Aorta (tissue), 5 donors: ENCODE measurements around the gene MBD1. TPM values are rescaled to one million over a fixed set of nuclear protein-coding genes. Genes with fewer than 3 reads are reported as not detected.
"Not testable (repeated sequence)": the region's sequence is repeated elsewhere in the genome, so short reads cannot be mapped to it uniquely, and the experiment has no call there.

ENCODE experiments used
- ATAC-seq: fragments of 200-7000 bp; cut with Tn5 transposase; one replicate; pipeline ENCODE4 v1.9.1; 2022; ENCODE audit warnings: moderate library complexity; ENCODE audit not compliant: low FRiP score
- DNase-seq, 2 donors: peaks; one replicate each; pipeline ENCODE4 v3.0.0-alpha.2; 2020
- H3K27ac ChIP-seq, 2 donors: one replicate each; pipeline ENCODE4 v1.5.1; 2013; ENCODE audit warnings: low read length in 2 of 2, mild to moderate bottlenecking in 2 of 2, moderate library complexity in 2 of 2, control low read depth in 1 of 2, inconsistent platforms in 1 of 2, low read depth in 1 of 2
- H3K27me3 ChIP-seq, 2 donors: one replicate each; pipeline ENCODE4 v1.6.1; 2013; ENCODE audit warnings: control low read depth in 1 of 2, low read length in 1 of 2, mild to moderate bottlenecking in 1 of 2, moderate library complexity in 1 of 2; ENCODE audit not compliant: insufficient read depth in 2 of 2, control insufficient read depth in 1 of 2
- H3K36me3 ChIP-seq, 2 donors: one replicate each; pipeline ENCODE4 v1.6.1; 2013; ENCODE audit warnings: control low read depth in 1 of 2, low read length in 1 of 2, mild to moderate bottlenecking in 1 of 2; ENCODE audit not compliant: insufficient read depth in 2 of 2, control insufficient read depth in 1 of 2
- H3K4me1 ChIP-seq, 2 donors: one replicate each; pipeline ENCODE4 v1.6.1; 2013; ENCODE audit warnings: low read length in 2 of 2, control low read depth in 1 of 2, mild to moderate bottlenecking in 1 of 2, moderate library complexity in 1 of 2; ENCODE audit not compliant: insufficient read depth in 2 of 2, control insufficient read depth in 1 of 2
- H3K4me3 ChIP-seq, 2 donors: one replicate each; pipeline ENCODE4 v1.5.1; 2013; ENCODE audit warnings: low read length in 2 of 2, control low read depth in 1 of 2, mild to moderate bottlenecking in 1 of 2
- H3K9me3 ChIP-seq: one replicate; pipeline ENCODE4 v1.6.1; 2013; ENCODE audit warnings: mild to moderate bottlenecking, low read length; ENCODE audit not compliant: control insufficient read depth
- WGBS, 2 donors: extraction: QIAGEN DNeasy Blood & Tissue Kit; methylation state at CpG; one replicate each; pipeline ENCODE4 v1.1.7; 2013; 5-methylcytosine and 5-hydroxymethylcytosine counted together
- intact Hi-C, 2 donors: fragments of 100-400 bp; cut with DNase I; formaldehyde crosslinking; loops; one replicate each; pipeline versions ENCODE4 v1.14.2 to v1.15.0; 2022
- polyA plus RNA-seq, 2 donors: library from polyadenylated mRNA; stranded (reverse); fragments of 200-250 nt; gene quantifications; one replicate each; pipeline ENCODE4 v1.2.3, GENCODE V29; 2013
- total RNA-seq, 2 donors: library from RNA; stranded (reverse); fragmentation: NEBNext Ultra II Directional; extraction: Animal tissue kit (Norgen Biotek cat#: 25700); gene quantifications; one replicate each; pipeline ENCODE4 v1.2.1, GENCODE V29; 2021
- donor health status: healthy with polysubstance abuse.
- donor health status: Bipolar disorder and iron deficiency.
- donor health status: DM: no; HTN: no; CAD: no.
- donor health status: DM: no; HTN: no; CAD: no.
- donor health status: DM: yes; HTN: yes; CAD: no.

MBD1 gene
- total and polyA plus RNA-seq, 4 donors, result 24.4 to 76.6 (median 60.2) TPM

DNA sequence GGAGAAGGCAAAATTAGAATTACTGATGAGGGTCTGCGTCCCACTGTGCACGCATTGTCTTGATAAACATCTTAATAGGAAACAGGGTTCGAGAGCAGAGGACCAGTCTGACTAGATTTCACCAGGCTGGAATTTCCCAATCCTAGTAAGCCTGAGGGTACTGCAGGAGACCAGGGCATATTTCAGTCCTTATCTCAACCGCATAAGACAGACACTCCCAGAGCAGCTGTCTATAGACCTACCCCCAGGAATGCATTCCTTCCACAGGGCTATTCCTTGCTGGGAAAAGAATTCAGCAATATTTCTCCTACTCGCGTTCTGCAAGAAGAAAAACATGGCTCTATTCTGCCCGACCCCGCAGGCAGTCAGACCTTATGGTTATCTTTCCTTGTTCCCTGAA, 39.6 kb downstream of the MBD1 start:
- DNase-seq, H3K4me1 ChIP-seq, intact Hi-C loops, H3K9me3 ChIP-seq, H3K27me3 ChIP-seq, H3K36me3 ChIP-seq, H3K27ac ChIP-seq, ATAC-seq, H3K4me3 ChIP-seq: not testable (repeated sequence)
- 66 to 76% methylated on average over 8 of the region's 8 CpGs for WGBS, 2 donors

DNA sequence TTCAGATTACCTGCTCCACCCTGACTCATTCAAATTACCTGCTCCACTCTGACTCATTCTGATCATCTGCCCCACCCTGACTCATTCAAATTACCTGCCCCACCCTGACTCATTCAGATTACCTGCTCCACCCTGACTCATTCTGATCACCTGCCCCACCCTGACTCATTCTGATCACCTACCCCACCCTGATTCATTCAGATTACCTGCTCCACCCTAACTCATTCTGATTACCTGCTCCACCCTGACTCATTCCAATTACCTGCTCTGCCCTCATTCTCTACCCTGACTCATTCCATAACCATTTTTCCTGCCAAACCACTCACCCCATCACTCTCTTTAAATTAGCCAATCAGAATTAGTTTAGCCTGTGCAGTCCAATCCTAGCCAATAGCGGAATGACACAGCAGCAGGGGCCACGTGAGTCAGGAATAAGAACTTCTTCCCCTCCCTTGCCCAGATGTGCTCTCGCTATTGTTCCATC, 41.2 kb downstream of the MBD1 start:
- ATAC-seq, result no peak
- intact Hi-C loops, result no loop called here
- Histone ChIP-seq H3K4me1 (no peaks in the 10 kb centered on the region), H3K27ac (no peak overlapping the region), H3K4me3 (no peak overlapping the region), H3K9me3 (no peaks in the 10 kb centered on the region), H3K27me3 (no peaks in the 10 kb centered on the region), H3K36me3 (no peaks in the 10 kb centered on the region)
- no peak for DNase-seq
- WGBS, 2 donors, result 82 to 90% methylated on average over 3 of the region's 3 CpGs

DNA sequence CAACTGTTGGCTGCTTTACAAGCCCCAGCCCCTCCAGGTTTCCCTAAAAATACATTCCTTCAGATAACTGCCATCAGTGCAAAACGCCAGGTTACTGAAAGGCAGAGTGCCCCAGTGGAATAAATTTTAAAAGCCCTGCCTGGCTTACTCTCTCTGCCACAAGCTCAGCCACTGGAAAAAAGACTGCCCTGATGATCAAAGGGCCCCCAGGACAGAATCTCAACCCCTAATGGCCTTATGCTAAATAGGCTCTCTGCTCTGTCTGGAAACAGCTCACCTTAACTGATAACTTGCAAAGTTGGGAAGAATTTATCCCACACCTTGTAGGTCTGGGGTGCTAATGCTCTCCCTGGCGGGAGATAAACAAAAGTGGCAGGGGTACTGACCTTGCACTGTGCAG, 48.9 kb downstream of the MBD1 start:
- intact Hi-C loops, result no loop called here
- no peaks in the 10 kb centered on the region for H3K27me3 ChIP-seq
- no peak overlapping the region for H3K27ac ChIP-seq
- DNase-seq (no peak), ATAC-seq (no peak)
- no peaks in the 10 kb centered on the region for H3K4me1 ChIP-seq
- H3K36me3 ChIP-seq, result no peaks in the 10 kb centered on the region
- WGBS, 2 donors, result 52% methylated on average over 2 of the region's 2 CpGs
- H3K4me3 ChIP-seq, result no peak overlapping the region
- no peaks in the 10 kb centered on the region for H3K9me3 ChIP-seq

DNA sequence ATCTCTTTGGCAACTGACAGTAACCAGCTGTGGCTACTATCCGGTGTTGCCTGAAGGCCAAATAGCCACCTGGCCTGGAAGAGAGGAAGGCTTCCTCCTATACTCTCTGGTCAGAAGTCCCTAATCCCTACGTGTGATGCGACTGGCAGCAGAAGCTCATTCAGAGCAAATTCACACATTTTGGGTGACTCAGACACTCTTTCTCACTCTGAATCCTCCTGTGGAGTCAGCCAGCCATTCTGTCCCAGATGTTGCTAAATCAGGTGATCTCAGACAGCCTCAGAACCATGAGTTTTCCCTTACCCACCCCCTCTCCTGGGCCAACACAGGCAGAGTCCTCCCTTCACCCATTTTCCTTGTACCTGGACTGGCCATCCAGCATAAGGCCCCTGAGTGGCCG, 49.7 kb downstream of the MBD1 start:
- DNase-seq (no peak), ATAC-seq (no peak)
- Histone ChIP-seq H3K4me3 (no peak overlapping the region), H3K4me1 (no peaks in the 10 kb centered on the region), H3K27ac (no peak overlapping the region), H3K27me3 (no peaks in the 10 kb centered on the region), H3K36me3 (no peaks in the 10 kb centered on the region), H3K9me3 (no peaks in the 10 kb centered on the region)
- WGBS, 2 donors, result 88 to 93% methylated on average over 4 of the region's 4 CpGs
- intact Hi-C loops, result no loop called here

DNA sequence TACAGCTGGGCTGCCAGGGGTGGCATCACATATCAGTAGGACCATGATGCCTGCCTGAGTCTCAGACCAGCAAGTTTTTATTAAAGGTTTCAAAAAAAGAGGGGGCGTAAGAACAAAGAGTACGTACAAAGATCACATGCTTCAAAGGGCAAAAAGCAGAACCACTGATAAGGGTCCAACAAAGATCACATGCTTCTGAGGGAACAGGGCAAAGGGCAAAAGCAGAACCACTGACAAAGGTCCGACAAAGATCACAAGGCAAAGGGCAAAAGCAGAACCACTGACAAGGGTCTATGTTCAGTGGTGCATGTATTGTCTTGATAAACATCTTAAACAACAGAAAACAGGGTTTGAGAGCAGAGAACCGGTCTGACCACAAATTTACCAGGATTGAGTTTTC, 61.1 kb downstream of the MBD1 start:
- intact Hi-C loops, H3K9me3 ChIP-seq, ATAC-seq, H3K36me3 ChIP-seq, DNase-seq, H3K4me1 ChIP-seq, H3K4me3 ChIP-seq, H3K27ac ChIP-seq, H3K27me3 ChIP-seq: not testable (repeated sequence)
- 47 to 61% methylated on average over 4 of the region's 4 CpGs for WGBS, 2 donors

Other genes starting within 250 kb of the MBD1 start
- gene MYO5B, start 86.4 kb downstream of the MBD1 start, total RNA-seq, result 1 to 10 TPM; 1.2 to 4.5 TPM
- 10 to 100 TPM in 1 of 2 donors, under 1 TPM in 1; 0.92 to 20.3 TPM for gene MYO5B, start 86.4 kb downstream of the MBD1 start, polyA plus RNA-seq
- gene CFAP53, start 15.0 kb downstream of the MBD1 start, total RNA-seq, result under 1 TPM; 0.39 to 0.49 TPM
- under 1 TPM in 1 of 2 donors, not detected in 1; 0.61 TPM for gene CFAP53, start 15.0 kb downstream of the MBD1 start, polyA plus RNA-seq
- gene CXXC1, start 6.2 kb upstream of the MBD1 start, total RNA-seq, result 10 to 100 TPM; 54.3 to 74.0 TPM
- 100 to 1,000 TPM in 1 of 2 donors, 10 to 100 TPM in 1; 33.2 to 169 TPM for gene CXXC1, start 6.2 kb upstream of the MBD1 start, polyA plus RNA-seq
- gene SKA1, start 93.5 kb upstream of the MBD1 start, total RNA-seq, result under 1 TPM; 0.42 to 0.52 TPM
- gene SKA1, start 93.5 kb upstream of the MBD1 start, polyA plus RNA-seq, result not detected